Spleen (tissue), 10 donors: Measurements from ENCODE around the gene OR52I1. TPM values are rescaled to one million over a fixed set of nuclear protein-coding genes. Genes with fewer than 3 reads are reported as not detected.

Source experiments
- polyA plus RNA-seq, 3 donors: library from polyadenylated mRNA; stranded (reverse); fragments of 200-250 nt; gene quantifications; one replicate each; pipeline ENCODE4 v1.2.1, GENCODE V29; 2013
- total RNA-seq, 7 donors: library from RNA; depleted of rRNA in 3 of 7; stranded (reverse); fragments of >200 nt in 3 of 7; fragmentation: NEBNext Ultra II Directional in 4 of 7; extraction: Animal tissue kit (Norgen Biotek cat#: 25700) in 4 of 7; gene quantifications; one replicate each; pipeline versions ENCODE4 v1.1.0 to v1.2.1, GENCODE V29; 2016 to 2021
- donor health status: healthy with polysubstance abuse.
- donor health status: DM: no; HTN: no; CAD: no; lungs with moderate emphysema.
- donor health status: DM: no; HTN: no; CAD: no.
- donor health status: Bipolar disorder and iron deficiency.
- donor health status: healthy.
- donor health status: DM: no; HTN: no; CAD: no.
- donor health status: DM: yes; HTN: yes; CAD: no.

OR52I1 gene
- total and polyA plus RNA-seq, 10 donors: not detected

Other genes with a start within 250 kb of the OR52I1 start
- not detected for gene OR52B4, start 225.7 kb upstream of the OR52I1 start, total RNA-seq
- not detected for gene OR52B4, start 225.7 kb upstream of the OR52I1 start, polyA plus RNA-seq
- gene TRIM21, start 200.3 kb upstream of the OR52I1 start, total RNA-seq: 10 to 100 TPM; 28.0 to 43.3 (median 32.3) TPM
- gene TRIM21, start 200.3 kb upstream of the OR52I1 start, polyA plus RNA-seq: 10 to 100 TPM; 20.3 to 36.0 (median 20.6) TPM
- gene OR52K2, start 144.7 kb upstream of the OR52I1 start, total RNA-seq: 1 to 10 TPM in 3 of 7 donors, under 1 TPM in 2, not detected in 2; 0.94 to 1.4 (median 1.1) TPM
- not detected for gene OR52K2, start 144.7 kb upstream of the OR52I1 start, polyA plus RNA-seq
- gene OR52K1, start 111.4 kb upstream of the OR52I1 start, total RNA-seq: under 1 TPM; 0.09 to 0.85 (median 0.30) TPM
- gene OR52K1, start 111.4 kb upstream of the OR52I1 start, polyA plus RNA-seq: not detected
- not detected for gene OR52M1, start 48.8 kb upstream of the OR52I1 start, total RNA-seq
- gene OR52M1, start 48.8 kb upstream of the OR52I1 start, polyA plus RNA-seq: not detected
- not detected for gene OR52I2, start 12.3 kb upstream of the OR52I1 start, total RNA-seq
- not detected for gene OR52I2, start 12.3 kb upstream of the OR52I1 start, polyA plus RNA-seq
- gene TRIM68, start 14.2 kb downstream of the OR52I1 start, total RNA-seq: 10 to 100 TPM; 12.2 to 22.9 (median 19.5) TPM
- gene TRIM68, start 14.2 kb downstream of the OR52I1 start, polyA plus RNA-seq: 1 to 10 TPM; 3.4 to 7.2 (median 4.0) TPM
- not detected for gene OR51D1, start 43.4 kb downstream of the OR52I1 start, total RNA-seq
- gene OR51D1, start 43.4 kb downstream of the OR52I1 start, polyA plus RNA-seq: not detected
- gene OR51E1, start 49.9 kb downstream of the OR52I1 start, total RNA-seq: not detected
- gene OR51E1, start 49.9 kb downstream of the OR52I1 start, polyA plus RNA-seq: under 1 TPM; 0.04 to 0.18 (median 0.06) TPM
- not detected for gene OR51E2, start 103.8 kb downstream of the OR52I1 start, total RNA-seq
- gene OR51E2, start 103.8 kb downstream of the OR52I1 start, polyA plus RNA-seq: under 1 TPM in 2 of 3 donors, not detected in 1; 0.05 to 0.09 TPM
- gene MMP26, start 110.7 kb downstream of the OR52I1 start, total RNA-seq: not detected
- gene MMP26, start 110.7 kb downstream of the OR52I1 start, polyA plus RNA-seq: not detected
- gene OR51F1, start 175.9 kb downstream of the OR52I1 start, total RNA-seq: not detected
- not detected for gene OR51F1, start 175.9 kb downstream of the OR52I1 start, polyA plus RNA-seq
- not detected for gene OR52R1, start 210.3 kb downstream of the OR52I1 start, total RNA-seq
- not detected for gene OR52R1, start 210.3 kb downstream of the OR52I1 start, polyA plus RNA-seq
- not detected for gene OR51F2, start 227.3 kb downstream of the OR52I1 start, total RNA-seq
- gene OR51F2, start 227.3 kb downstream of the OR52I1 start, polyA plus RNA-seq: not detected